ENCODE data around the gene ID4. TPM values are rescaled to one million over a fixed set of nuclear protein-coding genes. Genes with fewer than 3 reads are reported as not detected.

ID4 gene
- total RNA-seq, 1 donor from 2014 or later, result 35.2 TPM

DNA sequence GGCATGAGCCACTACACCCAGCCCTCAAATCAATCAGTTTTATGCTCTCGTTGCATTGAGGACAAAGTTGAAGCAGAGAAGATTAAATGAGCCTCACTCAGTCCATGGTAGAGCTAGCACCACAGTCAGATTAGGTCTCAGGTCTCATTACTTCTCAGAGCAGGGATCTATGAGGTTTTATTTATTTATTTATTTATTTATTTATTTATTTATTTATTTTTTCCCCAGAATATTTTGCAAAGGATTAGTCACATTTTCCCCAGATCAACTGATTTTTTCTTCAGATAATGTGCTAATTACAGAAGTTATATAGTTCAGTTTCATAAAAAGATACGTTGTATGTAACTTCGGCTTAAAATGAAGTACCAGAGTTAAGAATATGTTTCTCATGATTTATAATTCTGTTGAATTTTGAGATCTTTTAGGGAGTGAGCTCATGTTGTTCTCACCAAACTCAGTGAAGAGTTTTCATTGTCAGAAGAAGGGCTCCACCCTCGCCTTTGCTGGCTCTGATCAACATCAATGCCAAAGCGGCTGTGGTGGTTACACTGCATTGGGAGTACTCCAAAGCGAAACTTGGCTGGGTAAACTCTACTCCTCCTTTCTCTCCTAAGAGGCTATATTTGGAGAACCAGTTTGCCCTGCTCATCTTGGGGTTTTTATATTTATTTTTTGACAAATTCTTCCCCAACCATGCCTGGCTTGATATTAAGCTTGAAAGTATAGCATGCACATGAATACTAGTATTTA is 12.9 kb upstream of the ID4 start:
- TF ChIP-seq, protein P1, sequence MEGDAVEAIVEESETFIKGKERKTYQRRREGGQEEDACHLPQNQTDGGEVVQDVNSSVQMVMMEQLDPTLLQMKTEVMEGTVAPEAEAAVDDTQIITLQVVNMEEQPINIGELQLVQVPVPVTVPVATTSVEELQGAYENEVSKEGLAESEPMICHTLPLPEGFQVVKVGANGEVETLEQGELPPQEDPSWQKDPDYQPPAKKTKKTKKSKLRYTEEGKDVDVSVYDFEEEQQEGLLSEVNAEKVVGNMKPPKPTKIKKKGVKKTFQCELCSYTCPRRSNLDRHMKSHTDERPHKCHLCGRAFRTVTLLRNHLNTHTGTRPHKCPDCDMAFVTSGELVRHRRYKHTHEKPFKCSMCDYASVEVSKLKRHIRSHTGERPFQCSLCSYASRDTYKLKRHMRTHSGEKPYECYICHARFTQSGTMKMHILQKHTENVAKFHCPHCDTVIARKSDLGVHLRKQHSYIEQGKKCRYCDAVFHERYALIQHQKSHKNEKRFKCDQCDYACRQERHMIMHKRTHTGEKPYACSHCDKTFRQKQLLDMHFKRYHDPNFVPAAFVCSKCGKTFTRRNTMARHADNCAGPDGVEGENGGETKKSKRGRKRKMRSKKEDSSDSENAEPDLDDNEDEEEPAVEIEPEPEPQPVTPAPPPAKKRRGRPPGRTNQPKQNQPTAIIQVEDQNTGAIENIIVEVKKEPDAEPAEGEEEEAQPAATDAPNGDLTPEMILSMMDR (IDR thresholded peaks at IDR 0.05), result no peak
- no peaks in the 10 kb centered on the region for H3K36me3 ChIP-seq
- no peak for ATAC-seq

GRCh38 chr6:19827247-19827646 is 9.9 kb upstream of the ID4 start:
- no peak for DNase-seq
- Histone ChIP-seq H3K4me1 (no peaks in the 10 kb centered on the region), H3K4me3 (no peak overlapping the region), H3K27ac (no peak overlapping the region), H3K36me3 (no peaks in the 10 kb centered on the region), H3K27me3 (no peaks in the 10 kb centered on the region), H3K9me3 (no peaks in the 10 kb centered on the region)
- intact Hi-C loops (cut with DNase I), result no loop called here
- TF ChIP-seq, protein P1 (IDR thresholded peaks at IDR 0.05), result no peak
- ATAC-seq, result no peak

More for the DNA sequence above, 12.9 kb upstream of the ID4 start:
- H3K4me3 ChIP-seq, result no peak overlapping the region
- DNase-seq, result no peak
- no peak overlapping the region for H3K27ac ChIP-seq
- H3K4me1 ChIP-seq, result no peaks in the 10 kb centered on the region
- intact Hi-C loops (cut with DNase I), result no loop called here
- H3K27me3 ChIP-seq, result no peaks in the 10 kb centered on the region
- H3K9me3 ChIP-seq, result no peaks in the 10 kb centered on the region

GRCh38 chr6:19827903-19828302 is 9.3 kb upstream of the ID4 start:
- H3K27ac ChIP-seq, result no peak overlapping the region
- no peak overlapping the region for H3K4me3 ChIP-seq
- no peaks in the 10 kb centered on the region for H3K27me3 ChIP-seq
- TF ChIP-seq, protein P1 (IDR thresholded peaks at IDR 0.05), result no peak
- no peaks in the 10 kb centered on the region for H3K4me1 ChIP-seq
- H3K9me3 ChIP-seq, result no peaks in the 10 kb centered on the region
- no peak for ATAC-seq
- intact Hi-C loops (cut with DNase I), result no loop called here
- no peaks in the 10 kb centered on the region for H3K36me3 ChIP-seq
- DNase-seq, result no peak

GRCh38 chr6:19830171-19830570 is 7.0 kb upstream of the ID4 start:
- no peak overlapping the region for H3K4me3 ChIP-seq
- no peaks in the 10 kb centered on the region for H3K9me3 ChIP-seq
- no peak for DNase-seq
- no peak for ATAC-seq
- H3K4me1 ChIP-seq, result no peaks in the 10 kb centered on the region
- no peaks in the 10 kb centered on the region for H3K36me3 ChIP-seq
- intact Hi-C loops (cut with DNase I), result no loop called here
- no peaks in the 10 kb centered on the region for H3K27me3 ChIP-seq
- H3K27ac ChIP-seq, result no peak overlapping the region
- TF ChIP-seq, protein P1 (IDR thresholded peaks at IDR 0.05), result no peak

DNA sequence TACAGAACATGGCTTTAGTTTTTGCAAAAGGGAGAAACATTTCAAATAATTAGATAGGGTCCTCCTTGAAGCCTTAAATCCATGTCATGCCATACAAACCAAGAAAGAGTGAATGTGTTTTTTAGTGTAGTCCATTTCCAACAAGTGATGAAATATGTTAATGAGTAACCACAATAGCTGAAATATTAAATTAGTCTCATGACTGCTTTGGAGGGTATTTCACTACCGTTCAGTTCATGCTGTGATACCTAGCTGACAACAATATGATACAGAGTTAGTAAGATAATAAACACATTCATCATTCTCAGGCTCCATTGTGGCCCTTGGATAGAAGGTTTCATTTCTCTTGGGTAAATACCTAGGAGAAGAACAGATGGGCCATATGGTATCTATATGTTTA is 5.8 kb upstream of the ID4 start:
- Histone ChIP-seq H3K4me1 (peaks cover 4% of the 10 kb centered on the region), H3K36me3 (no peaks in the 10 kb centered on the region), H3K4me3 (no peak overlapping the region), H3K9me3 (no peaks in the 10 kb centered on the region), H3K27me3 (no peaks in the 10 kb centered on the region), H3K27ac (no peak overlapping the region)
- DNase-seq (no peak), ATAC-seq (no peak)
- TF ChIP-seq, protein P1 (IDR thresholded peaks at IDR 0.05), result no peak
- intact Hi-C loops (cut with DNase I), result no loop called here

Data from upper lobe of right lung (tissue), 1 donor.